ENCODE results near the gene NYNRIN. TPM values are rescaled to one million over a fixed set of nuclear protein-coding genes. Genes with fewer than 3 reads are reported as not detected.

The NYNRIN gene
- total RNA-seq, 1 experiment from 2014 or later, result not detected

GRCh38 chr14:24463017-24463883 is 64.4 kb downstream of the NYNRIN start:
- Histone ChIP-seq H4K20me1 (ENCODE audit: insufficient read depth, low read depth, low read length) (no peaks in the 10 kb centered on the region), H3K9ac (ENCODE audit: low read length) (no peak overlapping the region), H3K27ac (ENCODE audit: low read length) (no peak overlapping the region), H3K36me3 (ENCODE audit: insufficient read depth, low read length) (no peaks in the 10 kb centered on the region), H3K4me2 (ENCODE audit: low read depth, low read length, poor library complexity, severe bottlenecking) (no peak overlapping the region), H3K27me3 (ENCODE audit: low read length) (no peaks in the 10 kb centered on the region), H3K4me3 (ENCODE audit: low read length) (no peak overlapping the region), H3K9me2 (replicated peaks; ENCODE audit: insufficient read depth, low read length) (no peaks in the 10 kb centered on the region), H3K9me3 (ENCODE audit: low read length) (no peaks in the 10 kb centered on the region), H3K79me2 (ENCODE audit: low read length) (no peaks in the 10 kb centered on the region), H3K4me1 (ENCODE audit: low read length) (peaks cover 13% of the 10 kb centered on the region), H2AFZ (ENCODE audit: low read length) (no peak overlapping the region)
- DNase-seq, result no peak

- Histone ChIP-seq H4K20me1 (ENCODE audit: insufficient read depth, low read depth, low read length) (no peaks in the 10 kb centered on the region), H3K27ac (ENCODE audit: low read length) (no peak overlapping the region), H3K4me1 (ENCODE audit: low read length) (peaks cover 13% of the 10 kb centered on the region), H3K27me3 (ENCODE audit: low read length) (no peaks in the 10 kb centered on the region), H3K9me2 (replicated peaks; ENCODE audit: insufficient read depth, low read length) (no peaks in the 10 kb centered on the region), H3K9me3 (ENCODE audit: low read length) (no peaks in the 10 kb centered on the region), H3K79me2 (ENCODE audit: low read length) (no peaks in the 10 kb centered on the region), H3K4me3 (ENCODE audit: low read length) (no peak overlapping the region), H3K9ac (ENCODE audit: low read length) (no peak overlapping the region), H3K4me2 (ENCODE audit: low read depth, low read length, poor library complexity, severe bottlenecking) (no peak overlapping the region), H3K36me3 (ENCODE audit: insufficient read depth, low read length) (no peaks in the 10 kb centered on the region), H2AFZ (ENCODE audit: low read length) (no peak overlapping the region)
- DNase-seq, result no peak
These were observed 65.3 kb downstream of the NYNRIN start for GRCh38 chr14:24463884-24464785.

GRCh38 chr14:24465368-24465767 is 66.6 kb downstream of the NYNRIN start:
- Histone ChIP-seq H3K4me1 (ENCODE audit: low read length) (peaks cover 13% of the 10 kb centered on the region), H4K20me1 (ENCODE audit: insufficient read depth, low read depth, low read length) (no peaks in the 10 kb centered on the region), H3K79me2 (ENCODE audit: low read length) (no peaks in the 10 kb centered on the region), H2AFZ (ENCODE audit: low read length) (no peak overlapping the region), H3K27me3 (ENCODE audit: low read length) (no peaks in the 10 kb centered on the region), H3K4me2 (ENCODE audit: low read depth, low read length, poor library complexity, severe bottlenecking) (no peak overlapping the region), H3K9ac (ENCODE audit: low read length) (no peak overlapping the region), H3K9me3 (ENCODE audit: low read length) (no peaks in the 10 kb centered on the region), H3K9me2 (replicated peaks; ENCODE audit: insufficient read depth, low read length) (no peaks in the 10 kb centered on the region), H3K27ac (ENCODE audit: low read length) (no peak overlapping the region), H3K4me3 (ENCODE audit: low read length) (no peak overlapping the region), H3K36me3 (ENCODE audit: insufficient read depth, low read length) (no peaks in the 10 kb centered on the region)
- DNase-seq, result no peak

GRCh38 chr14:24465805-24466204 is 67.0 kb downstream of the NYNRIN start:
- no peak overlapping the region for H3K4me3 ChIP-seq (ENCODE audit: low read length)
- no peaks in the 10 kb centered on the region for H3K9me2 ChIP-seq (replicated peaks; ENCODE audit: insufficient read depth, low read length)
- H2AFZ ChIP-seq (ENCODE audit: low read length), result no peak overlapping the region
- no peaks in the 10 kb centered on the region for H3K9me3 ChIP-seq (ENCODE audit: low read length)
- no peak overlapping the region for H3K4me2 ChIP-seq (ENCODE audit: low read depth, low read length, poor library complexity, severe bottlenecking)
- H3K4me1 ChIP-seq (ENCODE audit: low read length), result peaks cover 13% of the 10 kb centered on the region
- no peaks in the 10 kb centered on the region for H4K20me1 ChIP-seq (ENCODE audit: insufficient read depth, low read depth, low read length)
- no peaks in the 10 kb centered on the region for H3K79me2 ChIP-seq (ENCODE audit: low read length)
- H3K36me3 ChIP-seq (ENCODE audit: insufficient read depth, low read length), result no peaks in the 10 kb centered on the region
- H3K27me3 ChIP-seq (ENCODE audit: low read length), result no peaks in the 10 kb centered on the region
- DNase-seq, result no peak
- H3K9ac ChIP-seq (ENCODE audit: low read length), result no peak overlapping the region
- no peak overlapping the region for H3K27ac ChIP-seq (ENCODE audit: low read length)

Small RNA genes within 50 kb of the gene (small RNA-seq; reads per million reads assigned to genes)
- not detected for gene RF00026

Other genes with a start within 250 kb of the NYNRIN start
- 72.7 and 79.8 TPM in 2 replicates for gene IRF9, start 237.7 kb upstream of the NYNRIN start, total RNA-seq (2014; rRNA removed; shearing (Covaris generic); ENCODE audit: low replicate concordance)
- 22.1 and 34.6 TPM in 2 replicates for gene REC8, start 226.9 kb upstream of the NYNRIN start, total RNA-seq (2014; rRNA removed; shearing (Covaris generic); ENCODE audit: low replicate concordance)
- 48.9 and 118 TPM in 2 replicates for gene IPO4, start 210.2 kb upstream of the NYNRIN start, total RNA-seq (2014; rRNA removed; shearing (Covaris generic); ENCODE audit: low replicate concordance)
- gene TM9SF1, start 203.6 kb upstream of the NYNRIN start, total RNA-seq (2014; rRNA removed; shearing (Covaris generic); ENCODE audit: low replicate concordance), result 31.3 and 49.0 TPM in 2 replicates
- gene TSSK4, start 193.3 kb upstream of the NYNRIN start, total RNA-seq (2014; rRNA removed; shearing (Covaris generic); ENCODE audit: low replicate concordance), result 4.2 TPM in 1 of 2 replicates, not detected in the other
- gene CHMP4A, start 185.5 kb upstream of the NYNRIN start, total RNA-seq (2014; rRNA removed; shearing (Covaris generic); ENCODE audit: low replicate concordance), result 36.8 and 94.6 TPM in 2 replicates
- 30.7 and 35.4 TPM in 2 replicates for gene MDP1, start 182.9 kb upstream of the NYNRIN start, total RNA-seq (2014; rRNA removed; shearing (Covaris generic); ENCODE audit: low replicate concordance)
- 293 and 323 TPM in 2 replicates for gene NEDD8, start 166.6 kb upstream of the NYNRIN start, total RNA-seq (2014; rRNA removed; shearing (Covaris generic); ENCODE audit: low replicate concordance)
- 132 and 164 TPM in 2 replicates for gene GMPR2, start 166.1 kb upstream of the NYNRIN start, total RNA-seq (2014; rRNA removed; shearing (Covaris generic); ENCODE audit: low replicate concordance)
- 81.1 and 104 TPM in 2 replicates for gene TINF2, start 156.4 kb upstream of the NYNRIN start, total RNA-seq (2014; rRNA removed; shearing (Covaris generic); ENCODE audit: low replicate concordance)
- gene TGM1, start 135.8 kb upstream of the NYNRIN start, total RNA-seq (2014; rRNA removed; shearing (Covaris generic); ENCODE audit: low replicate concordance), result 1.3 and 5.2 TPM in 2 replicates
- gene RABGGTA, start 127.4 kb upstream of the NYNRIN start, total RNA-seq (2014; rRNA removed; shearing (Covaris generic); ENCODE audit: low replicate concordance), result 45.1 and 64.1 TPM in 2 replicates
- 27.1 and 35.9 TPM in 2 replicates for gene DHRS1, start 99.2 kb upstream of the NYNRIN start, total RNA-seq (2014; rRNA removed; shearing (Covaris generic); ENCODE audit: low replicate concordance)
- gene NOP9, start 99.2 kb upstream of the NYNRIN start, total RNA-seq (2014; rRNA removed; shearing (Covaris generic); ENCODE audit: low replicate concordance), result 42.0 and 44.7 TPM in 2 replicates
- gene CIDEB, start 91.0 kb upstream of the NYNRIN start, total RNA-seq (2014; rRNA removed; shearing (Covaris generic); ENCODE audit: low replicate concordance), result 7.1 and 9.9 TPM in 2 replicates
- gene LTB4R2, start 88.9 kb upstream of the NYNRIN start, total RNA-seq (2014; rRNA removed; shearing (Covaris generic); ENCODE audit: low replicate concordance), result 12.9 and 41.5 TPM in 2 replicates
- gene LTB4R, start 87.5 kb upstream of the NYNRIN start, total RNA-seq (2014; rRNA removed; shearing (Covaris generic); ENCODE audit: low replicate concordance), result 26.6 and 29.6 TPM in 2 replicates
- 0.07 and 0.69 TPM in 2 replicates for gene ADCY4, start 63.9 kb upstream of the NYNRIN start, total RNA-seq (2014; rRNA removed; shearing (Covaris generic); ENCODE audit: low replicate concordance)
- 1.6 and 2.3 TPM in 2 replicates for gene RIPK3, start 59.0 kb upstream of the NYNRIN start, total RNA-seq (2014; rRNA removed; shearing (Covaris generic); ENCODE audit: low replicate concordance)
- gene NFATC4, start 30.8 kb upstream of the NYNRIN start, total RNA-seq (2014; rRNA removed; shearing (Covaris generic); ENCODE audit: low replicate concordance), result 17.1 and 19.9 TPM in 2 replicates
- 1.1 and 3.6 TPM in 2 replicates for gene CBLN3, start 30.7 kb downstream of the NYNRIN start, total RNA-seq (2014; rRNA removed; shearing (Covaris generic); ENCODE audit: low replicate concordance)
- 50.8 and 109 TPM in 2 replicates for gene KHNYN, start 31.0 kb downstream of the NYNRIN start, total RNA-seq (2014; rRNA removed; shearing (Covaris generic); ENCODE audit: low replicate concordance)
- gene SDR39U1, start 43.8 kb downstream of the NYNRIN start, total RNA-seq (2014; rRNA removed; shearing (Covaris generic); ENCODE audit: low replicate concordance), result 53.3 and 77.2 TPM in 2 replicates
- gene CMA1, start 109.3 kb downstream of the NYNRIN start, total RNA-seq (2014; rRNA removed; shearing (Covaris generic); ENCODE audit: low replicate concordance), result not detected in 2 replicates
- not detected in 2 replicates for gene CTSG, start 177.2 kb downstream of the NYNRIN start, total RNA-seq (2014; rRNA removed; shearing (Covaris generic); ENCODE audit: low replicate concordance)
- gene GZMH, start 210.7 kb downstream of the NYNRIN start, total RNA-seq (2014; rRNA removed; shearing (Covaris generic); ENCODE audit: low replicate concordance), result not detected in 2 replicates
- not detected in 2 replicates for gene GZMB, start 235.2 kb downstream of the NYNRIN start, total RNA-seq (2014; rRNA removed; shearing (Covaris generic); ENCODE audit: low replicate concordance)